Stimulated activated naive B cell treated with anti-CD40 and anti-IgM and Interleukin-4, amounts not matched to agents 10 μg/mL and 1 μg/mL and 100 μg/mL, for 72 hours (primary cell): ENCODE data around the gene CCSER1.

Experiments used
- ATAC-seq, 2 donors: fragments of 150-1000 bp; cut with Tn5 transposase; replicated peaks; 2 replicates each; pipeline ENCODE4 v1.10.0; 2021; ENCODE audit warnings: moderate library complexity in 1 of 2
- DNase-seq: peaks from one replicate; pipeline ENCODE4 v3.0.0; 2021
- H3K27ac Mint-ChIP-seq: one replicate; pipeline ENCODE4 v1.8.0; 2022; ENCODE audit warnings: mild to moderate bottlenecking, mixed read lengths
- H3K27me3 Mint-ChIP-seq, 2 donors: one replicate each; pipeline ENCODE4 v1.8.0; 2022; ENCODE audit warnings: mixed read lengths in 2 of 2
- H3K36me3 Mint-ChIP-seq, 2 donors: one replicate each; pipeline ENCODE4 v1.8.0; 2022; ENCODE audit warnings: mixed read lengths in 2 of 2, mild to moderate bottlenecking in 1 of 2
- H3K4me1 Mint-ChIP-seq, 2 donors: one replicate each; pipeline ENCODE4 v1.8.0; 2022; ENCODE audit warnings: mixed read lengths in 2 of 2, mild to moderate bottlenecking in 1 of 2
- H3K4me3 Mint-ChIP-seq, 2 donors: one replicate each; pipeline ENCODE4 v1.8.0; 2022; ENCODE audit warnings: mild to moderate bottlenecking in 2 of 2, mixed read lengths in 2 of 2, moderate library complexity in 1 of 2
- H3K9me3 Mint-ChIP-seq, 2 donors: one replicate each; pipeline ENCODE4 v1.8.0; 2022; ENCODE audit warnings: mixed read lengths in 2 of 2, mild to moderate bottlenecking in 1 of 2

CCSER1 gene

DNA sequence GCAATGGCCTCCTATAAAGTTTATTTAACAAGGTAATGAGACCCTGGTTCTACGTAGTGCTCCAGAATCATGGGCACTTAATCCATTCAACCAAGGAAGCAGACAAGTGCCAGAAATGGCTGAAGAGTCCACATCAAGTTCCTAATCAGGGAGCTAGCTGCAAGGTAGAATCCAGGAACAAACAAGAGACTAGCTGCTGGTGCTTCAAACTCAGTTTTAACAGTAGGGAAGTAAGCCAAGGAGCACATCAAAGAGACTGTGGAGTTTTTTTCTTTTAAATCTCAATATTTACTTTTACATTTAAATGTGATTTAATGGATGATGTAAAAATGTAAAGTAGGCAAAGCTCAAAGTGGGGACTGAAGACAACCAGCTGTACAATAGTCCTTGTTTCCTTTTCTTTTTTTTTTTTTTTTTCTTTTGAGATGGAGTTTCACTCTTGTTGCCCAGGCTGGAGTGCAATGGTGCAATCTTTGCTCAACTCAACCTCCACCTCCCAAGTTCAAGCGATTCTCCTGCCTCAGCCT, 630.4 kb downstream of the CCSER1 start:
- H3K27me3 Mint-ChIP-seq = no peaks in the 10 kb centered on the region
- DNase-seq = no peak

GRCh38 chr4:90760059-90760458, 632.9 kb downstream of the CCSER1 start:
- H3K4me1 Mint-ChIP-seq = no peaks in the 10 kb centered on the region
- peaks cover 0 to 2% of the 10 kb centered on the region in 2 donors for H3K9me3 Mint-ChIP-seq
- DNase-seq = no peak
- H3K36me3 Mint-ChIP-seq = peaks cover 2 to 3% of the 10 kb centered on the region in 2 donors
- ATAC-seq = no peak
- H3K4me3 Mint-ChIP-seq = no peak overlapping the region
- no peak overlapping the region for H3K27ac Mint-ChIP-seq
- H3K27me3 Mint-ChIP-seq = no peaks in the 10 kb centered on the region

More for the DNA sequence above, 630.4 kb downstream of the CCSER1 start:
- H3K9me3 Mint-ChIP-seq = peaks cover 0 to 2% of the 10 kb centered on the region in 2 donors
- H3K27ac Mint-ChIP-seq = no peak overlapping the region
- H3K4me1 Mint-ChIP-seq = no peaks in the 10 kb centered on the region
- no peak for ATAC-seq
- no peak overlapping the region for H3K4me3 Mint-ChIP-seq
- H3K36me3 Mint-ChIP-seq = peaks cover 2 to 3% of the 10 kb centered on the region in 2 donors

- peaks cover 2 to 3% of the 10 kb centered on the region in 2 donors for H3K36me3 Mint-ChIP-seq
These were observed 639.6 kb downstream of the CCSER1 start for GRCh38 chr4:90766837-90767236.

DNA sequence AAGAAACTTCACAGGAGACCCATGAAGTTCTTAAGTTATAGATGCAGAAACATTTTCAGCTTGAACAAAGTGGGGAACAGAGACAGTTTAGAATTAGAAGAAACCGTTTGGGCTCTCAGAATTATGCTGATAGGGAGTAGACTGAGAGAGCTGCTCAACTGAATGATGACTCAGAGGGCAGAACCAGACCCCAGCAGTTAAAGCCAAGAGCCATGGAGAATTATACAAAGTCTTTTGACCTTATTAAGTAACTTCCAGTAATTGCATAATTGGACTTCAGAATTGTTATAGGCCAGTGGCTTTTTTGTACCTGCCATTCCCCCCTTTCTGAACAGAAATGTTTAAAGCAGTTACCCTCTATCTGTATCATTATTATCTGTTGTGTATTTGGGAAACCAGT, 642.1 kb downstream of the CCSER1 start:
- no peaks in the 10 kb centered on the region for H3K4me1 Mint-ChIP-seq
- ATAC-seq (no peak), DNase-seq (no peak)
- H3K9me3 Mint-ChIP-seq = peaks cover 0 to 2% of the 10 kb centered on the region in 2 donors
- no peak overlapping the region for H3K4me3 Mint-ChIP-seq
- no peaks in the 10 kb centered on the region for H3K36me3 Mint-ChIP-seq
- no peaks in the 10 kb centered on the region for H3K27me3 Mint-ChIP-seq
- no peak overlapping the region for H3K27ac Mint-ChIP-seq

More at GRCh38 chr4:90766837-90767236, 639.6 kb downstream of the CCSER1 start:
- DNase-seq (no peak), ATAC-seq (no peak)
- peaks cover 0 to 3% of the 10 kb centered on the region in 2 donors for H3K9me3 Mint-ChIP-seq
- no peaks in the 10 kb centered on the region for H3K4me1 Mint-ChIP-seq
- no peaks in the 10 kb centered on the region for H3K27me3 Mint-ChIP-seq
- no peak overlapping the region for H3K27ac Mint-ChIP-seq
- no peak overlapping the region for H3K4me3 Mint-ChIP-seq

DNA sequence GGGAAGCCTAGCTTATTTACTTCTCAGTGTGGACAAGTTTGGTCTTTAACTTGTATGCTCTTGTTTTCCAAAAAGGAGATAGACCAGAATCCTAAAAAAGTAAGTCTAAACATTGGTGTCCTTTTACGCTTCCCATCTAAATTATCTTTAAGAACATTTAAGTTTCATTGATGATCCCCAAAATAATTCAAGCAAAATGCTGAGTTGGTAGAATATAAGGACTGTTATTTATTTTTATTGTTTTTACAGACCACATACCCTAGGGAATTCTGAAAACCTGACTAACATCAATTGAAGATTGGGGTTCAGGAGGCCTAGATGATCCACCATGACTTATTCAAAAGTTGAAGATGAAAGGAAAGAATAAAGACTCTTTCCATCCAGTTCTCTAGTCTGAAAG, 653.0 kb downstream of the CCSER1 start:
- H3K4me1 Mint-ChIP-seq = no peaks in the 10 kb centered on the region
- no peak overlapping the region for H3K27ac Mint-ChIP-seq
- H3K9me3 Mint-ChIP-seq = peaks cover 3 to 5% of the 10 kb centered on the region in 2 donors
- H3K27me3 Mint-ChIP-seq = no peaks in the 10 kb centered on the region
- no peak overlapping the region for H3K4me3 Mint-ChIP-seq
- DNase-seq = no peak
- H3K36me3 Mint-ChIP-seq = peaks cover 0 to 4% of the 10 kb centered on the region in 2 donors
- ATAC-seq = no peak

DNA sequence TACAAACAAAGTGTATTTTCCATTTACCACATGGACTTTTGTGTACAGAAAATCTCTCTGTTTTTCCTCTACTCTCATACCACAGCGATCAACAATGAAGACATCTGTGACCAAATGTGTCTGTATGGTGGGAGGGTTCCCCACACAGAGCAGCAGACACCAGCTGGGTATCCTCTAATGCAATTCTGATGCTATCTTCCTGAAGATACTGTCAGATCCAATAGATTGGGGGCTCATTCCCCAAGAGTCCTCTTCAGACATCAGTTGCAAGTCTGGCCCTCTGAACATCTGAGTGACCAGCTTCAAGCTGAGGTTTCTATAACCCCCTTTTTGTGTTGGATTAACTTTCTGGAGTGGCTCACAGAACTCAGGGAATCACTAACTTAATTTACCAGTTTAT, 659.4 kb downstream of the CCSER1 start:
- H3K9me3 Mint-ChIP-seq = peaks cover 7 to 13% of the 10 kb centered on the region in 2 donors
- peaks cover 0 to 6% of the 10 kb centered on the region in 2 donors for H3K36me3 Mint-ChIP-seq
- H3K4me1 Mint-ChIP-seq = no peaks in the 10 kb centered on the region
- DNase-seq (no peak), ATAC-seq (no peak)
- H3K4me3 Mint-ChIP-seq = no peak overlapping the region
- no peaks in the 10 kb centered on the region for H3K27me3 Mint-ChIP-seq
- no peak overlapping the region for H3K27ac Mint-ChIP-seq

- peaks cover 22 to 28% of the 10 kb centered on the region in 2 donors for H3K9me3 Mint-ChIP-seq
- DNase-seq (no peak), ATAC-seq (no peak)
- peaks cover 4 to 19% of the 10 kb centered on the region in 2 donors for H3K36me3 Mint-ChIP-seq
- H3K27ac Mint-ChIP-seq = no peak overlapping the region
- H3K4me3 Mint-ChIP-seq = no peak overlapping the region
- no peaks in the 10 kb centered on the region for H3K27me3 Mint-ChIP-seq
- H3K4me1 Mint-ChIP-seq = no peaks in the 10 kb centered on the region
These were observed 665.5 kb downstream of the CCSER1 start for GRCh38 chr4:90792696-90793095.

- ATAC-seq (no peak), DNase-seq (no peak)
- Mint-ChIP-seq H3K9me3 (peaks cover 26 to 30% of the 10 kb centered on the region in 2 donors), H3K27me3 (no peaks in the 10 kb centered on the region), H3K4me3 (no peak overlapping the region), H3K36me3 (peaks cover 14% of the 10 kb centered on the region in 2 donors), H3K4me1 (peaks cover 0 to 2% of the 10 kb centered on the region in 2 donors), H3K27ac (no peak overlapping the region)
These were observed 671.8 kb downstream of the CCSER1 start for GRCh38 chr4:90798948-90799347.

GRCh38 chr4:90799895-90800294, 672.7 kb downstream of the CCSER1 start:
- Mint-ChIP-seq H3K9me3 (peaks cover 21 to 30% of the 10 kb centered on the region in 2 donors), H3K4me3 (no peak overlapping the region), H3K4me1 (peaks cover 0 to 2% of the 10 kb centered on the region in 2 donors), H3K36me3 (peaks cover 10 to 11% of the 10 kb centered on the region in 2 donors), H3K27ac (no peak overlapping the region), H3K27me3 (no peaks in the 10 kb centered on the region)
- ATAC-seq (no peak), DNase-seq (no peak)

- peaks cover 17 to 24% of the 10 kb centered on the region in 2 donors for H3K36me3 Mint-ChIP-seq
- DNase-seq = no peak
- no peak overlapping the region for H3K4me3 Mint-ChIP-seq
- peaks cover 23 to 29% of the 10 kb centered on the region in 2 donors for H3K9me3 Mint-ChIP-seq
- no peaks in the 10 kb centered on the region for H3K27me3 Mint-ChIP-seq
- ATAC-seq = no peak
- H3K27ac Mint-ChIP-seq = no peak overlapping the region
- no peaks in the 10 kb centered on the region for H3K4me1 Mint-ChIP-seq
These were observed 688.4 kb downstream of the CCSER1 start for GRCh38 chr4:90815569-90815968.

- Mint-ChIP-seq H3K4me1 (no peaks in the 10 kb centered on the region), H3K36me3 (peaks cover 17 to 20% of the 10 kb centered on the region in 2 donors), H3K27ac (no peak overlapping the region), H3K9me3 (peaks cover 19 to 20% of the 10 kb centered on the region in 2 donors), H3K4me3 (no peak overlapping the region), H3K27me3 (no peaks in the 10 kb centered on the region)
- ATAC-seq (no peak), DNase-seq (no peak)
These were observed 689.6 kb downstream of the CCSER1 start for GRCh38 chr4:90816754-90817153.

DNA sequence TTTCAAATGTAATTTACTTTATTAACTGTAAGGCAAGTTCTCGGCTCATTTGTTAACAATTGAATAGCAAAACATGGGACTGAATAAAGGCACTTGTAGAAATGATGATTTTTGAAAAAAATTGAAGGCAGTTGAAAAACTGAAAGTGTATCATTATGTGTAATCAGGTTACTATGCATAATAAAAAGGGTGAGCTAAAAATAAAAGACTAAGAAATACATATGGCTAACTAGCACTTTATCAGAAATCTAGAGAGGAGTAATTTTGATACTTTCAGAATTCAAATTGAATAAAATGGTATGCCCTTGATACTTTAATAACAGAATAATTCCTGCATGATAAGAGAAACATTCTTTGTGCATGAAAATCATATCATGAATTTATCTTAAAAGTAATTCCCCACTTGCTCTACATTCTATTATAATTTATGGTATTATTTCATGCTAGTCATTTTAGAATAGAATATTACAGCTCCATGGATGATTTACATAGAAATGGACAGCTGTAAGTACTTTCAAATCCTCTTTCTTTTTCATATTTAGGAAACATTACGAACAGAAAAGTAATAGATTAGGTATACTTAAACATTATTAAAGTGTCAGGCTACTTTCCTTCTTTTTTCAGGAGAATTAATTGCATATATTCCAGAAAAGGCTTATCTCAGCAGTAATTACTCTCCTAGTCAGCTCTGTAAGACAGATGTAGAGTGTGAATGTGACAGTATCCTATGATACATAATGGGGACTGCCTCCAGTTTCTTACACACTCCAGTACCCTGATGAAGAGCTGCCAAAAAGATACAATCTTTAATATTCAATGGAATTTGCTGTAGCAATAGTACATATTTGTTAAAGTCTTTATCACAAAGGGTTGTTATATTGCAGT, 697.3 kb downstream of the CCSER1 start:
- Mint-ChIP-seq H3K4me3 (no peak overlapping the region), H3K27me3 (no peaks in the 10 kb centered on the region), H3K4me1 (no peaks in the 10 kb centered on the region), H3K27ac (no peak overlapping the region), H3K9me3 (peaks cover 0 to 2% of the 10 kb centered on the region in 2 donors), H3K36me3 (no peaks in the 10 kb centered on the region)
- no peak for ATAC-seq
- DNase-seq = no peak

- DNase-seq = no peak
- Mint-ChIP-seq H3K9me3 (peaks cover 0 to 3% of the 10 kb centered on the region in 2 donors), H3K27me3 (no peaks in the 10 kb centered on the region), H3K4me1 (no peaks in the 10 kb centered on the region), H3K4me3 (no peak overlapping the region), H3K36me3 (no peaks in the 10 kb centered on the region), H3K27ac (no peak overlapping the region)
- no peak for ATAC-seq
These were observed 698.7 kb downstream of the CCSER1 start for GRCh38 chr4:90825849-90826248.

GRCh38 chr4:90833706-90834105, 706.5 kb downstream of the CCSER1 start:
- no peaks in the 10 kb centered on the region for H3K36me3 Mint-ChIP-seq
- no peak overlapping the region for H3K4me3 Mint-ChIP-seq
- DNase-seq = no peak
- H3K27me3 Mint-ChIP-seq = no peaks in the 10 kb centered on the region
- ATAC-seq = no peak
- H3K4me1 Mint-ChIP-seq = no peaks in the 10 kb centered on the region
- peaks cover 0 to 3% of the 10 kb centered on the region in 2 donors for H3K9me3 Mint-ChIP-seq
- H3K27ac Mint-ChIP-seq = no peak overlapping the region

DNA sequence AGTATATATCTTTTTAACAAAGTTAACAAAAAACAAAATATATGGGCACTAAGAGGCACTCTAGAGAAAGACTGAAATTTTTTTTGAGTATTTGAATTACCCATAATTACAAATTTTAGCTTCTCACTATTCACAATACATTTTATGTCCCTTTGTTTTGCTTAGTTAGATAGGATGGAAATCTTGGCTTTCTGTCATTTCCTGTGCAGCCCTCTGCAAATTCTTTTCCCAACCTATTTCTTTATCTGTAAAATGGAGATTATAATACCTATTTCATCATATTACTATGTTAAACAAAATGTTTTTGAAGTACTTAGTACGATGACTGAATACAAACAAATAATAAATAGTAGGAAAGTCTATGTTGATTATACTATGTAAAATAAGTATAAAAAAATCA, 710.0 kb downstream of the CCSER1 start:
- DNase-seq = no peak
- Mint-ChIP-seq H3K9me3 (no peaks in the 10 kb centered on the region), H3K27me3 (no peaks in the 10 kb centered on the region), H3K4me3 (no peak overlapping the region), H3K27ac (no peak overlapping the region), H3K36me3 (no peaks in the 10 kb centered on the region), H3K4me1 (no peaks in the 10 kb centered on the region)
- ATAC-seq = no peak
